ENCODE data around the gene SOCS6.

The SOCS6 gene

DNA sequence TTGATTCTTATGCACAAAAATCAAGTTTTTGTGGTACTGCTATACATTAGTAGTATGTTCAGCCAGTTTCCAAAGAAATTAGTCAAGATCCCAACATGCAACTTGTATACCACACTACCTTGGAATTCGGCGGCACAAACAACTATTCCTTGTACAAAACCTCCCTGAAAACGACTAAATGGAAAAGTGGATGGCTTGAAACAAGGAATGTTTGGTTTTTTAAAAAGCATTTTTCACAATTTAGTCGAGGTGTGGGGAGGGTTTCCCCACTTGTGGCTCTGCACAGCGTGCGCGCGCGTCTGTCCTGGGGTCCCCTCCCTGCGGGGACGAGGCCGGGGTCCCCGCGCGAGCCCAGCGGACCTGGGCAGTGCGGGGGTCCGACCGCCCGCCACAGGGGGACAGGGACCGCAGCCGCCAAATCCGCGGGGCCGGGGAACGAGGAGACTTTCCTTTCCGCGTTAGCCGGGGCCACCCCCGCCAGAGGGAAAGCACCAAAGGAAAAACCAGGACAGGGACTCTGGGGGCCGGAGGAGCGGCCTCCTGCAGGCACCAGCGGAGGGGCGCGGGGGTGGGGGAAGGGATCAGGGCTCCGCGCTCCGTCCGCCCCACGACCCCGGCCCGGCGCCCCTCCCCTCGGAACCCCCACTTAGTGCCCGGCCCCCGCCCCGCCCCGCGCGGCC lies 534 bp upstream of the SOCS6 start:
- TF ChIP-seq, protein P1, sequence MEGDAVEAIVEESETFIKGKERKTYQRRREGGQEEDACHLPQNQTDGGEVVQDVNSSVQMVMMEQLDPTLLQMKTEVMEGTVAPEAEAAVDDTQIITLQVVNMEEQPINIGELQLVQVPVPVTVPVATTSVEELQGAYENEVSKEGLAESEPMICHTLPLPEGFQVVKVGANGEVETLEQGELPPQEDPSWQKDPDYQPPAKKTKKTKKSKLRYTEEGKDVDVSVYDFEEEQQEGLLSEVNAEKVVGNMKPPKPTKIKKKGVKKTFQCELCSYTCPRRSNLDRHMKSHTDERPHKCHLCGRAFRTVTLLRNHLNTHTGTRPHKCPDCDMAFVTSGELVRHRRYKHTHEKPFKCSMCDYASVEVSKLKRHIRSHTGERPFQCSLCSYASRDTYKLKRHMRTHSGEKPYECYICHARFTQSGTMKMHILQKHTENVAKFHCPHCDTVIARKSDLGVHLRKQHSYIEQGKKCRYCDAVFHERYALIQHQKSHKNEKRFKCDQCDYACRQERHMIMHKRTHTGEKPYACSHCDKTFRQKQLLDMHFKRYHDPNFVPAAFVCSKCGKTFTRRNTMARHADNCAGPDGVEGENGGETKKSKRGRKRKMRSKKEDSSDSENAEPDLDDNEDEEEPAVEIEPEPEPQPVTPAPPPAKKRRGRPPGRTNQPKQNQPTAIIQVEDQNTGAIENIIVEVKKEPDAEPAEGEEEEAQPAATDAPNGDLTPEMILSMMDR (IDR thresholded peaks at IDR 0.05; ENCODE audit: control insufficient read depth, insufficient read depth, low read depth, low read length, missing control alignments), result no peak
- H3K4me3 ChIP-seq (ENCODE audit: control insufficient read depth, low read depth, low read length), result peak overlapping the region; percentile 66
- no peak for DNase-seq (ENCODE audit: low read depth)

DNA sequence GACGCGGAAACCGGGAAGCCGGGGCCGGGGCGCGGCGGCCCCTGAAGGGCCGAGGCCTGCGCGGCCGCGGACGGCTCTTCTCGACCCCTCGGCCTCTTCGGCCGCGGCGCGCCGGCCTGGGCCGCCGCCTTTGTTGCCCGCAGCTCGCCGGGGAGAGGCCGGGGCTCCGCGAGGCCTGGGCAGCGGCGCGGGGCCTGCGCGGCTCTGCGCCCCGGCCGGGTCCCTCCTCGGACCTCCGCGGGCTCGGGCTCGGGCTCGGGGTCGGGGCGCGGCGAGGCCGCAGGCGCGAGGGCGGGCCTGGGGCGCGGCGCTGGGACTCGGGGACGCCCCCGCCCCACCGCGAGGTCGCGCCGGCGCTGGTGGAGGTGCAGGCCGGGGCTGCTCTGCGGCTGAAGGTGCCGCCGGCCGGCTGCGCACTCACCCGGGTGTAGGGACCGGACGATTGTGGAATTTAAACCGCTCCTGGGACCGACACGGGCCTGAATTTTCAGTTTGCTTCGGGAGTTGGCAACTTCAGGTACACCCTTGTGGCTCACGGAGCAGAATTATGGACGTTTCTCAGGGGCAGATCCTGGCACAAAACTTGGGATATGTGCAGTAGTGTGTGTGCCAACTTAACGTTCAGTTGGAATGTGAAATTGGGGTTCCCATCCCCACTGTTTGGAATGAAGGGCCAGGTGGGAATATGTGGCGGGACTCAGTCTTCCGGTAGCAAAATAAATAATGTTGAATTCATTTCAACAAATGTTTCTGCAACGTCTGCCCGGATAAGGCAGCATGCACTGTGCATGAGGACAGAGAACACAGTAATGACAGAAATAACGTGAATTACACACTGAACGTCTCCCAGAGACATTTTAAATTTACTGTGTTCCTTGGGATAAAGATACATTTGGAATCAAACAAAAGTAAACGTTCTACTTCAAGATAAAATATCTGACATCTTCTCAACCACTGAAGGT lies 787 bp downstream of the SOCS6 start:
- no peak for DNase-seq (ENCODE audit: low read depth)
- H3K4me3 ChIP-seq (ENCODE audit: control insufficient read depth, low read depth, low read length), result peak overlapping the region; percentile 66
- TF ChIP-seq, protein P1 (IDR thresholded peaks at IDR 0.05; ENCODE audit: control insufficient read depth, insufficient read depth, low read depth, low read length, missing control alignments), result no peak

DNA sequence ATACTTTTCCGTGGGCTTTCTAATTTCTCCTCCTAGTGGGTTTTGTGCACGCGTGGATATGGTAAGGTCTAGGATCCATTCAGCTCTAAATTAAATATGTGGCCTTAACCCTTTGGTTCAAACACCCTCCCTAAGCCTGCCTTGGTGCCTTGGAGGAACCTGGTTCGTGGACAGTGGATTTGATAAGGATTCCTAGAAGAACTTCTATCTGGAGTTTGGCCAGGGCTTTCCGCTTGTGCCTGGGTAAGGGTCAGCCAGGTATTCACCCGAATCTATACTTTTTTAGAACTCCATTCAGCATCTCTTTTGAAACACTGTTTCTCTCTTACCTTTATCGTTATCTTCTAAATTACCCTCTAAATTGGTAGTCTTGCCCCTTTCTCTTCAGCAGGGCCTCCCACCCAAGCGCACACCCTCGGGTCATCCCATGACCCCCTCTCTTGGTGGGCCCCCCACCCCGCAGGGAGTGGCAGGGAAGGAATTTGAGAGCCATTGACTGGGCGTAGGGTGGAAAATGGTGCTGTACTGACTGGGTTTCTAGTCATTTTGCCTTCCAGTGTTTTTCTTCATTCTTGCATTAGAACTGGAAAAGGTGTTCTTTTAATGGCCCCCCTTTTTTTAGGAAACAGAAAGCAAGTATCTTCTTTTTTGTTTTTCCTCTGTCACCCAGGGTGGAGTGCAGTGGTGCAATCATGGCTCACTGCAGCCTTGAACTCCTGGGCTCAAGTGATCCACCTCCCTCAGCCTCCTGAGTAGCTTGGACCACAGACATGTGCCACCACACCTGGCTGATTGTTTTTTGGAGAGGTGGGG lies 1.8 kb downstream of the SOCS6 start:
- TF ChIP-seq, protein P1 (IDR thresholded peaks at IDR 0.05; ENCODE audit: control insufficient read depth, insufficient read depth, low read depth, low read length, missing control alignments), result no peak
- peak overlapping the region; percentile 66 for H3K4me3 ChIP-seq (ENCODE audit: control insufficient read depth, low read depth, low read length)
- DNase-seq (ENCODE audit: low read depth), result no peak

DNA sequence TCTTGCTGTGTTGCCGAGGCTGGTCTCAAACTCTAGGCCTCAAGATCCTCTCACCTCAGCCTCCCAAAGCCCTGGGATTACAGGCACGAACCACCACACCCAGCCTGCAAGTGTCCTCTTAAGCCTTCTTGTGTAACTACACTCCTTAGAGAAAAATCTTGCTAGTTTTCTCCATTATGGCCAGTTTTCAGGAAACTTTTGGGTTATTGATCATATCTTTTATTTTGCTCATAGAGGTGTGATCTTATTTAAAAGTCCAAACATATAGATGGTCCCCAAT lies 2.4 kb downstream of the SOCS6 start:
- H3K4me3 ChIP-seq (ENCODE audit: control insufficient read depth, low read depth, low read length), result peak overlapping the region; percentile 66
- TF ChIP-seq, protein P1 (IDR thresholded peaks at IDR 0.05; ENCODE audit: control insufficient read depth, insufficient read depth, low read depth, low read length, missing control alignments), result no peak
- DNase-seq (ENCODE audit: low read depth), result no peak

DNA sequence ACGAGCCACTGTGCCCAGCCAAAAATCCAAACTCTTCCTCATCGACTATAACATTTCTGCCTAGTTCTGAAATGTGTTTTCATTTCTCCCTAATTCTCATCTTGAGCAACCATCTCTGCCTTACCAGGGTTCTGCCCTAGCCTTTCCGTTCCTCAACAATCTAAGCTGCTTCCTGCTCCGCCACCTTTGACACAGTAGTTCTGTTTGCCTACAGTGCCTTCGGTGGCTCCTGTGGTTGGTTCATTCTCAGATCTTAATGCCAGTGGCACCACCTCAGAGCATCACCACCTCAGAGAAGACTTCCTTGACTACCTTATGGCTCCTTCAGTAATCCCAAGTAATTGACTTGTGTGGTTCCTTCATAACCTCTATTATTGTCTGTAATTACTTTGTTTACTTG lies 3.8 kb downstream of the SOCS6 start:
- no peak for DNase-seq (ENCODE audit: low read depth)
- no peak overlapping the region for H3K4me3 ChIP-seq (ENCODE audit: control insufficient read depth, low read depth, low read length)
- TF ChIP-seq, protein P1 (IDR thresholded peaks at IDR 0.05; ENCODE audit: control insufficient read depth, insufficient read depth, low read depth, low read length, missing control alignments), result no peak

DNA sequence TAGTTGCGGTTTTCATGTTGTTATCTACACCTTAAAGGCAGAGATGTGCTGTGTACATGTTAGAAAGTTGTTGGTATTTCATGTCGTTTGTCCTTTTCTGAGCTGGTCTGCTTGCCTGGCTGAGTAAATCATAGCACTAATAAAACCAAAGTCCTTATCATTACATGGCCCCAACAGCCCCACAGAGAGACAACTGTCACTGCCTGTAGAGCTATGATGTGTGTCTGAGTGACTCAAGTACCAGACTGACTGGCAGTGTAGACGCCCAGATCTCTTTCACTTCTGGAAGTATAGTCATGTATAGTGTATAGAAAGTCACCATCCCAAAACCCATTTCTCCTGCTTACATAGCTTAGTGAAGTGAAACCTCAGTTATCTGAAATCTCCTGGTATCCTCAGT lies 4.3 kb downstream of the SOCS6 start:
- TF ChIP-seq, protein P1 (IDR thresholded peaks at IDR 0.05; ENCODE audit: control insufficient read depth, insufficient read depth, low read depth, low read length, missing control alignments), result no peak
- DNase-seq (ENCODE audit: low read depth), result no peak

More for the DNA sequence above, 4.3 kb downstream of the SOCS6 start:
- no peak overlapping the region for H3K4me3 ChIP-seq (ENCODE audit: control insufficient read depth, low read depth, low read length)

All from AG09309 (cell line).